ENCODE results near the gene PLBD2.

- TF ChIP-seq EZH2 (IDR thresholded peaks at IDR 0.05; ENCODE audit: low read length, missing control alignments) (no peak), CTCF (conservative IDR thresholded peaks at IDR 0.05 in 1 of 2, IDR thresholded peaks at IDR 0.05 in 1 of 2; ENCODE audit: low read depth in 1 of 2, low read length in 2 of 2) (no peak)
These were observed 43.0 kb upstream of the PLBD2 start for GRCh38 chr12:113315358-113315757.
